PFSK-1 (cell line): ENCODE results near the gene DOCK1.

Experiments
- FOXP2 ChIP-seq: optimal IDR thresholded peaks from 2 replicates; pipeline ENCODE3; 2011; ENCODE audit warnings: borderline replicate concordance, control low read depth, inconsistent platforms; ENCODE audit not compliant: insufficient read depth; ENCODE audit errors: extremely low read length, extremely low read depth
- POLR2AphosphoS5 ChIP-seq: IDR thresholded peaks from 2 replicates; pipeline ENCODE4 v1.6.1; 2012; ENCODE audit warnings: low read depth, mild to moderate bottlenecking, control low read depth, low read length, moderate library complexity
- REST ChIP-seq, 2 experiments: IDR thresholded peaks; 2 replicates each; pipeline versions ENCODE4 v1.6.1 to v1.8.0; 2011 to 2012; ENCODE audit warnings: low read depth in 2 of 2, low read length in 2 of 2, control low read depth in 1 of 2, inconsistent platforms in 1 of 2, mild to moderate bottlenecking in 1 of 2, moderate library complexity in 1 of 2; ENCODE audit not compliant: insufficient read depth in 1 of 2
- SIN3A ChIP-seq: IDR thresholded peaks from 2 replicates; pipeline ENCODE4 v1.6.1; 2012; ENCODE audit warnings: mild to moderate bottlenecking, low read length, moderate library complexity, borderline replicate concordance; ENCODE audit not compliant: insufficient read depth
- TAF1 ChIP-seq: IDR thresholded peaks from 2 replicates; pipeline ENCODE4 v1.6.1; 2012; ENCODE audit warnings: low read length, control low read depth, borderline replicate concordance; ENCODE audit not compliant: insufficient read depth

The DOCK1 gene

GRCh38 chr10:127358337-127358736, 453.1 kb downstream of the DOCK1 start:
- TF ChIP-seq FOXP2 (no peak), SIN3A (no peak), REST (IDR thresholded peaks at IDR 0.05; ENCODE audit: insufficient read depth in 1 of 2, low read depth in 2 of 2, low read length in 2 of 2) (no peak), TAF1 (no peak), POLR2AphosphoS5 (no peak)

GRCh38 chr10:127364034-127364433, 458.8 kb downstream of the DOCK1 start:
- no peak for TF ChIP-seq FOXP2
- TF ChIP-seq POLR2AphosphoS5 = no peak
- no peak for TF ChIP-seq SIN3A
- TF ChIP-seq REST (IDR thresholded peaks at IDR 0.05; ENCODE audit: insufficient read depth in 1 of 2, low read depth in 2 of 2, low read length in 2 of 2) = no peak
- TF ChIP-seq TAF1 = no peak

- no peak for TF ChIP-seq POLR2AphosphoS5
- TF ChIP-seq TAF1 = no peak
- no peak for TF ChIP-seq SIN3A
- TF ChIP-seq REST (IDR thresholded peaks at IDR 0.05; ENCODE audit: insufficient read depth in 1 of 2, low read depth in 2 of 2, low read length in 2 of 2) = no peak
- no peak for TF ChIP-seq FOXP2
Observed at GRCh38 chr10:127368101-127368500, 462.9 kb downstream of the DOCK1 start.

- TF ChIP-seq SIN3A (no peak), POLR2AphosphoS5 (no peak), TAF1 (no peak), FOXP2 (no peak), REST (IDR thresholded peaks at IDR 0.05; ENCODE audit: insufficient read depth in 1 of 2, low read depth in 2 of 2, low read length in 2 of 2) (no peak)
Observed at GRCh38 chr10:127368929-127369328, 463.7 kb downstream of the DOCK1 start.

GRCh38 chr10:127370601-127371000, 465.4 kb downstream of the DOCK1 start:
- no peak for TF ChIP-seq POLR2AphosphoS5
- no peak for TF ChIP-seq SIN3A
- no peak for TF ChIP-seq FOXP2
- TF ChIP-seq TAF1 = no peak
- TF ChIP-seq REST (IDR thresholded peaks at IDR 0.05; ENCODE audit: insufficient read depth in 1 of 2, low read depth in 2 of 2, low read length in 2 of 2) = no peak
